H9 (cell line): ENCODE data around the gene PRPF6. TPM values are rescaled to one million over a fixed set of nuclear protein-coding genes. Genes with fewer than 3 reads are reported as not detected.

Source experiments
- DNase-seq: peaks from one replicate; pipeline ENCODE4 v3.0.0-alpha.2; 2017
- H2AFZ ChIP-seq: one replicate; pipeline ENCODE4 v1.6.1; 2013; ENCODE audit warnings: mild to moderate bottlenecking, low read length, control low read depth, moderate library complexity
- H2AK5ac ChIP-seq: 2 replicates; pipeline ENCODE4 v1.6.1; 2013; ENCODE audit warnings: low read length, control low read depth, mixed read lengths; ENCODE audit not compliant: insufficient read length
- H2BK120ac ChIP-seq: one replicate; pipeline ENCODE4 v1.6.1; 2013; ENCODE audit warnings: low read depth, mild to moderate bottlenecking, low read length, control low read depth, inconsistent platforms; ENCODE audit not compliant: poor library complexity, severe bottlenecking
- H2BK12ac ChIP-seq: 2 replicates; pipeline ENCODE4 v1.6.1; 2013; ENCODE audit warnings: low read length, control low read depth, mixed read lengths, low read depth; ENCODE audit not compliant: insufficient read length
- H2BK15ac ChIP-seq: 2 replicates; pipeline ENCODE4 v1.6.1; 2013; ENCODE audit warnings: low read depth, low read length, control low read depth
- H2BK20ac ChIP-seq: one replicate; pipeline ENCODE4 v1.6.1; 2013; ENCODE audit warnings: low read depth, mild to moderate bottlenecking, low read length, control low read depth, inconsistent platforms; ENCODE audit not compliant: poor library complexity, severe bottlenecking
- H2BK5ac ChIP-seq: 2 replicates; pipeline ENCODE4 v1.6.1; 2013; ENCODE audit warnings: low read length, control low read depth, mixed read lengths; ENCODE audit not compliant: insufficient read length
- H3K14ac ChIP-seq: 2 replicates; pipeline ENCODE4 v1.6.1; 2013; ENCODE audit warnings: low read length, control low read depth; ENCODE audit not compliant: insufficient read depth
- H3K18ac ChIP-seq: 2 replicates; pipeline ENCODE4 v1.6.1; 2013; ENCODE audit warnings: low read depth, mild to moderate bottlenecking, mixed read lengths, low read length, control low read depth; ENCODE audit not compliant: insufficient read length
- H3K23ac ChIP-seq: 2 replicates; pipeline ENCODE4 v1.6.1; 2013; ENCODE audit warnings: low read length, control low read depth, mixed read lengths, low read depth; ENCODE audit not compliant: insufficient read length
- H3K23me2 ChIP-seq: 2 replicates; pipeline ENCODE4 v1.6.1; 2013; ENCODE audit warnings: low read depth, mild to moderate bottlenecking, mixed read lengths, low read length, control low read depth; ENCODE audit not compliant: insufficient read length, poor library complexity, severe bottlenecking
- H3K27ac ChIP-seq: 2 replicates; pipeline ENCODE4 v1.5.1; 2013; ENCODE audit warnings: low read length, control low read depth, mixed read lengths, low read depth; ENCODE audit not compliant: insufficient read length
- H3K27me3 ChIP-seq: 2 replicates; pipeline ENCODE4 v1.6.1; 2013; ENCODE audit warnings: low read length, control low read depth, inconsistent platforms; ENCODE audit not compliant: insufficient read depth
- H3K4ac ChIP-seq: 2 replicates; pipeline ENCODE4 v1.6.1; 2013; ENCODE audit warnings: low read depth, mild to moderate bottlenecking, control low read depth, inconsistent platforms, low read length, moderate library complexity
- H3K4me1 ChIP-seq: 2 replicates; pipeline ENCODE4 v1.6.1; 2013; ENCODE audit warnings: low read length, control low read depth, inconsistent platforms; ENCODE audit not compliant: insufficient read depth
- H3K4me2 ChIP-seq: 2 replicates; pipeline ENCODE4 v1.6.1; 2013; ENCODE audit warnings: low read length, control low read depth, mixed read lengths; ENCODE audit not compliant: insufficient read length, insufficient read depth
- H3K56ac ChIP-seq: 2 replicates; pipeline ENCODE4 v1.6.1; 2013; ENCODE audit warnings: low read depth, mild to moderate bottlenecking, mixed read lengths, low read length, control low read depth; ENCODE audit not compliant: insufficient read length
- H3K79me1 ChIP-seq: 2 replicates; pipeline ENCODE4 v1.6.1; 2013; ENCODE audit warnings: low read depth, mild to moderate bottlenecking, moderate library complexity, low read length, control low read depth, inconsistent platforms; ENCODE audit not compliant: insufficient read depth, poor library complexity, severe bottlenecking
- H3K79me2 ChIP-seq: 2 replicates; pipeline ENCODE4 v1.6.1; 2013; ENCODE audit warnings: low read length, control low read depth, inconsistent platforms; ENCODE audit not compliant: insufficient read depth
- H3K9ac ChIP-seq: 2 replicates; pipeline ENCODE4 v1.6.1; 2013; ENCODE audit warnings: low read length, control low read depth, mixed read lengths; ENCODE audit not compliant: insufficient read length; ENCODE audit errors: extremely low read depth
- H3K9me3 ChIP-seq: one replicate; pipeline ENCODE4 v1.6.1; 2013; ENCODE audit warnings: low read depth, low read length, inconsistent platforms; ENCODE audit not compliant: control insufficient read depth
- H3T11ph ChIP-seq: one replicate; pipeline ENCODE4 v1.6.1; 2013; ENCODE audit warnings: mild to moderate bottlenecking, low read length, control low read depth, inconsistent platforms
- H4K20me1 ChIP-seq: one replicate; pipeline ENCODE4 v1.6.1; 2013; ENCODE audit not compliant: control insufficient read depth, insufficient read length, insufficient read depth
- H4K5ac ChIP-seq: 2 replicates; pipeline ENCODE4 v1.6.1; 2013; ENCODE audit warnings: low read depth, mild to moderate bottlenecking, mixed read lengths, low read length, control low read depth; ENCODE audit not compliant: insufficient read length
- H4K8ac ChIP-seq: replicated peaks from 2 replicates; pipeline ENCODE4 v1.6.1; 2013; ENCODE audit warnings: low read length, control low read depth, mixed read lengths, low read depth; ENCODE audit not compliant: insufficient read length
- H4K91ac ChIP-seq: 2 replicates; pipeline ENCODE4 v1.6.1; 2013; ENCODE audit warnings: low read depth, mild to moderate bottlenecking, moderate library complexity, mixed read lengths, low read length, control low read depth; ENCODE audit not compliant: insufficient read length
- H3K27ac Mint-ChIP-seq, 3 experiments: 2 replicates in 2 of 3; 3 replicates in 1 of 3; pipeline ENCODE4 v1.8.0; 2020 to 2021; ENCODE audit warnings: mixed read lengths in 3 of 3, mild to moderate bottlenecking in 1 of 3, moderate library complexity in 1 of 3
- H3K27me3 Mint-ChIP-seq: 2 replicates; pipeline ENCODE4 v1.8.0; 2021; ENCODE audit warnings: low read depth, mild to moderate bottlenecking, moderate library complexity, mixed read lengths
- H3K36me3 Mint-ChIP-seq, 3 experiments: 2 replicates in 2 of 3; 3 replicates in 1 of 3; pipeline ENCODE4 v1.8.0; 2020 to 2021; ENCODE audit warnings: low read depth in 3 of 3, mixed read lengths in 3 of 3; ENCODE audit not compliant: insufficient read depth in 1 of 3
- H3K4me1 Mint-ChIP-seq, 2 experiments: 2 replicates each; pipeline ENCODE4 v1.8.0; 2020; ENCODE audit warnings: mixed read lengths in 2 of 2
- H3K4me3 Mint-ChIP-seq, 2 experiments: 2 replicates in 1 of 2; 3 replicates in 1 of 2; pipeline ENCODE4 v1.8.0; 2020 to 2021; ENCODE audit warnings: mild to moderate bottlenecking in 2 of 2, mixed read lengths in 2 of 2, moderate library complexity in 1 of 2
- H3K9me3 Mint-ChIP-seq, 2 experiments: 2 replicates in 1 of 2; 3 replicates in 1 of 2; pipeline ENCODE4 v1.8.0; 2020; ENCODE audit warnings: mild to moderate bottlenecking in 2 of 2, mixed read lengths in 2 of 2, moderate library complexity in 1 of 2
- WGBS: extraction: QIAGEN DNeasy Blood & Tissue Kit; methylation state at CpG from one replicate; pipeline ENCODE4 v1.1.7; 2013; ENCODE audit warnings: missing lambda C conversion rate, low lambda C conversion rate, mixed read lengths; ENCODE audit not compliant: insufficient read length; ENCODE audit errors: extremely low coverage; 5-methylcytosine and 5-hydroxymethylcytosine counted together
- total RNA-seq: library from RNA; stranded (reverse); gene quantifications from 2 replicates; pipeline ENCODE4 v1.2.1, GENCODE V29; 2021
- TF ChIP-seq, protein P1 (sequence below): fragments of 200-600 bp; sonication (generic); conservative IDR thresholded peaks from 3 replicates; pipeline ENCODE4 v1.8.0; 2021; ENCODE audit warnings: antibody characterized with exemption, mild to moderate bottlenecking

The PRPF6 gene
- total RNA-seq, 1 experiment from 2014 or later = 87.9 TPM

DNA sequence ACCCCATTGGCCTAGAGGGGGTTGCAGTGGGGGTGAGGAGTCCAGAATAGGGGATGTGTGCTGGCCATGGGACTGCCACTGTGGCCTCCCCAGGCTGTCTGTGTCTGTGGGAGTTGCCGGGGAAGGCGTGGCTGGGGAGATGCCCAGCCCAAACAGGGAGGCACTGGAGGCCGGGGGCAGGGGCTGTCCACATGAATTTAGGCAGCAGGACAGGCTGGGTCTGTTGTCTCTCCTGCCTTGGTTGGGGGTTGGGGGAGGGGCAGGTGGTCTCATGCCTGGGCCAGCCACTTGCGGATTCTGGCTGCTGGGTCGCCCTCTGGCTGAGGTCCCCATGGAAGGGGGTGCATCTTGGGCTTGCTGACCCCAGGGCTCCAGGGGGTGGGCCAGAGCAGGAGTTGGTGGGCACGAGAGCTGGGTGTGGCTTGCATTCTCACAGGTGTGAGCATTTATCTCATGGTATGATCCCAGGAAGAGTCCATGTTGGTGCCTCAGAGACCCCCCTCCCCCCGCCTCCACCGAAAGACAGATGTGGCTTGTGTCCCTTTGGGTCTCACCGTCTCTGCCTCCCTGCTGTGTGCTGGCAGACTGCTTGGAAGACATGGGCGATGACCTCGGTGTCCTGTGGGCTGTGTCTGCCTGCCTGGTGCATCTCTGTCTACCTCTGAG is 64.5 kb downstream of the PRPF6 start:
- DNase-seq = no peak
- H3K27me3 ChIP-seq = peaks cover 37% of the 10 kb centered on the region; the same call in 1 of the 2 replicates

More for the DNA sequence above, 64.5 kb downstream of the PRPF6 start:
- Histone ChIP-seq H3K18ac (no peak overlapping the region), H3K23me2 (peaks cover 3% of the 10 kb centered on the region), H3K56ac (no peak overlapping the region), H2BK12ac (no peak overlapping the region), H3K9ac (no peak overlapping the region), H3K9me3 (no peaks in the 10 kb centered on the region), H3T11ph (no peak overlapping the region), H2BK5ac (no peak overlapping the region), H2AK5ac (no peak overlapping the region), H3K14ac (no peak overlapping the region), H4K5ac (no peak overlapping the region), H4K20me1 (no peaks in the 10 kb centered on the region), H2AFZ (no peak overlapping the region), H3K4ac (no peak overlapping the region), H3K27ac (no peak overlapping the region), H3K79me1 (no peaks in the 10 kb centered on the region), H3K79me2 (no peaks in the 10 kb centered on the region), H2BK20ac (no peak overlapping the region), H2BK120ac (no peak overlapping the region), H3K4me2 (no peak overlapping the region), H4K91ac (no peak overlapping the region), H3K23ac (no peak overlapping the region), H2BK15ac (no peak overlapping the region), H3K4me1 (no peaks in the 10 kb centered on the region), H4K8ac (no peak overlapping the region)
- TF ChIP-seq, protein P1, sequence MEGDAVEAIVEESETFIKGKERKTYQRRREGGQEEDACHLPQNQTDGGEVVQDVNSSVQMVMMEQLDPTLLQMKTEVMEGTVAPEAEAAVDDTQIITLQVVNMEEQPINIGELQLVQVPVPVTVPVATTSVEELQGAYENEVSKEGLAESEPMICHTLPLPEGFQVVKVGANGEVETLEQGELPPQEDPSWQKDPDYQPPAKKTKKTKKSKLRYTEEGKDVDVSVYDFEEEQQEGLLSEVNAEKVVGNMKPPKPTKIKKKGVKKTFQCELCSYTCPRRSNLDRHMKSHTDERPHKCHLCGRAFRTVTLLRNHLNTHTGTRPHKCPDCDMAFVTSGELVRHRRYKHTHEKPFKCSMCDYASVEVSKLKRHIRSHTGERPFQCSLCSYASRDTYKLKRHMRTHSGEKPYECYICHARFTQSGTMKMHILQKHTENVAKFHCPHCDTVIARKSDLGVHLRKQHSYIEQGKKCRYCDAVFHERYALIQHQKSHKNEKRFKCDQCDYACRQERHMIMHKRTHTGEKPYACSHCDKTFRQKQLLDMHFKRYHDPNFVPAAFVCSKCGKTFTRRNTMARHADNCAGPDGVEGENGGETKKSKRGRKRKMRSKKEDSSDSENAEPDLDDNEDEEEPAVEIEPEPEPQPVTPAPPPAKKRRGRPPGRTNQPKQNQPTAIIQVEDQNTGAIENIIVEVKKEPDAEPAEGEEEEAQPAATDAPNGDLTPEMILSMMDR = no peak
- peaks cover 0 to 2% (median 0%) of the 10 kb centered on the region in 3 experiments; a peak in 2 of 7 replicates for H3K36me3 Mint-ChIP-seq
- H3K27me3 Mint-ChIP-seq = peaks cover 81% of the 10 kb centered on the region
- no peak overlapping the region; a peak in 1 of 5 replicates for H3K4me3 Mint-ChIP-seq
- no peak overlapping the region for H3K27ac Mint-ChIP-seq
- H3K4me1 Mint-ChIP-seq = peaks cover 12 to 21% of the 10 kb centered on the region in 2 experiments
- peaks cover 0 to 3% of the 10 kb centered on the region in 2 experiments; a peak in 1 of 5 replicates for H3K9me3 Mint-ChIP-seq
- no CpG with 5 or more reads among the region's 11 CpGs for WGBS
